ENCODE results near the gene LONRF2. TPM values are rescaled to one million over a fixed set of nuclear protein-coding genes. Genes with fewer than 3 reads are reported as not detected.

Gene LONRF2
- total RNA-seq, 4 donors from 2014 or later: 7.0 to 32.0 (median 17.1) TPM

GRCh38 chr2:100266126-100266525 is 56.2 kb downstream of the LONRF2 start:
- Histone ChIP-seq H3K4me1 (no peaks in the 10 kb centered on the region), H3K27ac (no peak overlapping the region), H3K4me3 (replicated peaks in 1 of 3) (no peak overlapping the region), H3K36me3 (no peaks in the 10 kb centered on the region), H3K9me3 (no peaks in the 10 kb centered on the region), H3K27me3 (no peaks in the 10 kb centered on the region)
- intact Hi-C loops (cut with DNase I): no loop called here
- TF ChIP-seq CTCF (IDR thresholded peaks at IDR 0.05) (no peak), POLR2A (IDR thresholded peaks at IDR 0.05) (no peak)
- WGBS, 2 donors: 95 to 97% methylated on average over 7 of the region's 7 CpGs
- DNase-seq: no peak

- H3K9me3 ChIP-seq: no peaks in the 10 kb centered on the region
- no peak for TF ChIP-seq CTCF (IDR thresholded peaks at IDR 0.05)
- TF ChIP-seq POLR2A (IDR thresholded peaks at IDR 0.05): no peak
- intact Hi-C loops (cut with DNase I): loop anchor here (2.0 kb wide), 1 partner anchor 116 kb away; no protein-coding TSS in a partner anchor
- H3K27me3 ChIP-seq: no peaks in the 10 kb centered on the region
- DNase-seq: no peak
- no peaks in the 10 kb centered on the region for H3K4me1 ChIP-seq
- no peak overlapping the region for H3K27ac ChIP-seq
- no peaks in the 10 kb centered on the region for H3K36me3 ChIP-seq
- no peak overlapping the region for H3K4me3 ChIP-seq (replicated peaks in 1 of 3)
- WGBS, 2 donors: 91 to 99% methylated on average over 9 of the region's 9 CpGs
Measured at GRCh38 chr2:100265226-100265625, 57.1 kb downstream of the LONRF2 start.

GRCh38 chr2:100264651-100265050 is 57.6 kb downstream of the LONRF2 start:
- H3K4me1 ChIP-seq: no peaks in the 10 kb centered on the region
- intact Hi-C loops (cut with DNase I): loop anchor here (2.0 to 5.0 kb wide), 2 partner anchors 116 to 702 kb away; no protein-coding TSS in a partner anchor
- no peak for TF ChIP-seq CTCF (IDR thresholded peaks at IDR 0.05)
- TF ChIP-seq POLR2A (IDR thresholded peaks at IDR 0.05): no peak
- no peaks in the 10 kb centered on the region for H3K9me3 ChIP-seq
- 82 to 100% methylated on average over 3 to 4 of the region's 4 CpGs for WGBS, 2 donors
- no peaks in the 10 kb centered on the region for H3K27me3 ChIP-seq
- no peaks in the 10 kb centered on the region for H3K36me3 ChIP-seq
- no peak overlapping the region for H3K4me3 ChIP-seq (replicated peaks in 1 of 3)
- DNase-seq: no peak
- no peak overlapping the region for H3K27ac ChIP-seq

GRCh38 chr2:100264121-100264520 is 58.2 kb downstream of the LONRF2 start:
- H3K27ac ChIP-seq: no peak overlapping the region
- TF ChIP-seq CTCF (IDR thresholded peaks at IDR 0.05) (no peak), POLR2A (IDR thresholded peaks at IDR 0.05) (no peak)
- WGBS, 2 donors: 81 to 95% methylated on average over 8 of the region's 8 CpGs
- DNase-seq: no peak
- H3K9me3 ChIP-seq: no peaks in the 10 kb centered on the region
- intact Hi-C loops (cut with DNase I): loop anchor here (2.0 to 5.0 kb wide), 2 partner anchors 117 to 702 kb away; no protein-coding TSS in a partner anchor
- no peaks in the 10 kb centered on the region for H3K4me1 ChIP-seq
- no peak overlapping the region for H3K4me3 ChIP-seq (replicated peaks in 1 of 3)
- no peaks in the 10 kb centered on the region for H3K27me3 ChIP-seq
- H3K36me3 ChIP-seq: no peaks in the 10 kb centered on the region

- intact Hi-C loops (cut with DNase I): loop anchor here (5.0 kb wide), 1 partner anchor 700 kb away; no protein-coding TSS in a partner anchor
- peak; percentile 58 to 74 for DNase-seq
Measured at GRCh38 chr2:100262555-100263320, 59.6 kb downstream of the LONRF2 start.

More at GRCh38 chr2:100262555-100263320, 59.6 kb downstream of the LONRF2 start:
- Histone ChIP-seq H3K27me3 (no peaks in the 10 kb centered on the region), H3K4me3 (replicated peaks in 1 of 3) (no peak overlapping the region), H3K4me1 (no peaks in the 10 kb centered on the region), H3K27ac (no peak overlapping the region), H3K36me3 (no peaks in the 10 kb centered on the region), H3K9me3 (no peaks in the 10 kb centered on the region)
- WGBS, 2 donors: 13 to 44% methylated on average over 13 of the region's 13 CpGs
- no peak for TF ChIP-seq POLR2A (IDR thresholded peaks at IDR 0.05)
- TF ChIP-seq CTCF (IDR thresholded peaks at IDR 0.05): peak; percentile 90 to 98 (median 94)

Data from thyroid gland (tissue), 4 donors.